ENCODE measurements around the gene TSBP1. TPM values are rescaled to one million over a fixed set of nuclear protein-coding genes. Genes with fewer than 3 reads are reported as not detected.

The TSBP1 gene
- total and polyA plus RNA-seq, 9 of the 15 experiments (the other 6 are each of a cell fraction or from before 2014, with no cell fraction given): not detected

- no peaks in the 10 kb centered on the region for H3K4me1 ChIP-seq (replicated peaks in 1 of 2; ENCODE audit: control insufficient read depth in 2 of 2, insufficient read depth in 2 of 2, low read length in 2 of 2)
- 0% methylated on average over 2 of the region's 2 CpGs for WGBS (ENCODE audit: insufficient coverage, low coverage, missing lambda C conversion rate)
- H3K9me1 ChIP-seq (ENCODE audit: control insufficient read depth, insufficient read depth, low read length): no peaks in the 10 kb centered on the region
- no peaks in the 10 kb centered on the region for H3K36me3 ChIP-seq (ENCODE audit: control insufficient read depth, insufficient read depth, low read length)
- H3K27ac ChIP-seq (ENCODE audit: extremely low read depth, low read depth, low read length): no peak overlapping the region
- H4K20me1 ChIP-seq (replicated peaks; ENCODE audit: control insufficient read depth, insufficient read depth, low read length): no peaks in the 10 kb centered on the region
- no peak overlapping the region for H3K4me2 ChIP-seq (ENCODE audit: insufficient read depth, low read length)
- no peak overlapping the region for H3K4me3 ChIP-seq
- no peak overlapping the region for H2AFZ ChIP-seq (ENCODE audit: low read depth, low read length)
- no peaks in the 10 kb centered on the region for H3K79me2 ChIP-seq (ENCODE audit: control insufficient read depth, insufficient read depth, low read length)
- TF ChIP-seq ZNF780A (CRISPR knock-in tag; IDR thresholded peaks at IDR 0.05): no peak
- no peak for TF ChIP-seq ZNF518B (CRISPR knock-in tag; IDR thresholded peaks at IDR 0.05)
- TF ChIP-seq THRA (IDR thresholded peaks at IDR 0.05): no peak
- no peak for TF ChIP-seq ZFP1 (CRISPR knock-in tag; IDR thresholded peaks at IDR 0.05)
- TF ChIP-seq ZNF274 (IDR thresholded peaks at IDR 0.05; ENCODE audit: borderline replicate concordance, low read depth, low read length): no peak
- TF ChIP-seq ZNF263 (CRISPR knock-in tag; IDR thresholded peaks at IDR 0.05; ENCODE audit: borderline replicate concordance): no peak
- TF ChIP-seq MTA3 (IDR thresholded peaks at IDR 0.05; ENCODE audit: borderline replicate concordance): no peak
- TF ChIP-seq HDAC6 (IDR thresholded peaks at IDR 0.05; ENCODE audit: low read depth, low read length): no peak
- TF ChIP-seq ZNF644 (tag; IDR thresholded peaks at IDR 0.05; ENCODE audit: low read depth): no peak
- TF ChIP-seq ZNF589 (CRISPR knock-in tag; IDR thresholded peaks at IDR 0.05; ENCODE audit: low read depth): no peak
- no peak for TF ChIP-seq DIDO1 (tag; IDR thresholded peaks at IDR 0.05; ENCODE audit: low read depth)
- no peak for TF ChIP-seq STAT5B (CRISPR knock-in tag; IDR thresholded peaks at IDR 0.05)
- TF ChIP-seq ZNF324 (CRISPR knock-in tag; IDR thresholded peaks at IDR 0.05): no peak
- no peak for TF ChIP-seq CHAMP1 (IDR thresholded peaks at IDR 0.05)
- no peak for TF ChIP-seq ETS2 (tag; IDR thresholded peaks at IDR 0.05; ENCODE audit: borderline replicate concordance, poor library complexity, severe bottlenecking)
- H3K27me3 ChIP-seq (ENCODE audit: control insufficient read depth in 2 of 2, insufficient read depth in 2 of 2, low read length in 2 of 2): peaks cover 0 to 12% of the 10 kb centered on the region in 2 experiments; a peak in 2 of 5 replicates
- in situ Hi-C loops (cut with MboI): no loop called here
- no peak for ATAC-seq
- POLR2A ChIA-PET: no interaction called here
- CTCF ChIA-PET (ENCODE audit: low intra/inter-chr PET ratio): no interaction called here
- intact Hi-C loops (cut with micrococcal nuclease): no loop called here
- no peaks in the 10 kb centered on the region for H3K9me3 ChIP-seq (replicated peaks; ENCODE audit: control insufficient read depth, insufficient read depth, low read depth, low read length)
- no peak for FAIRE-seq
- H3K9ac ChIP-seq (ENCODE audit: insufficient read depth in 1 of 2, low read depth in 2 of 2, low read length in 2 of 2): no peak overlapping the region
- BruUV-seq (replicated peaks): no TSS peak
- no peak for DNase-seq (ENCODE audit: extremely low read depth in 1 of 4, low spot score in 3 of 4)
These were observed 7.8 kb upstream of the TSBP1 start for GRCh38 chr6:32379545-32379944.

Data from K562 (cell line).